NK-92 treated with Interleukin-12 subunit alpha and Interleukin-12 subunit beta, amount 100 ng/mL, for 24 hours (cell line): ENCODE results near the gene DPYD.

ENCODE experiments used
- DNase-seq: peaks from one replicate; lab custom pipeline; 2025; lab: John Stamatoyannopoulos, UW

Gene DPYD

GRCh38 chr1:97685360-97685759 is 235.5 kb downstream of the DPYD start:
- DNase-seq: no peak

- no peak for DNase-seq
Observed at GRCh38 chr1:97680894-97681293, 239.9 kb downstream of the DPYD start.

- DNase-seq: no peak
Observed at GRCh38 chr1:97680470-97680869, 240.4 kb downstream of the DPYD start.

GRCh38 chr1:97677702-97678101 is 243.1 kb downstream of the DPYD start:
- DNase-seq: no peak

GRCh38 chr1:97674517-97674916 is 246.3 kb downstream of the DPYD start:
- DNase-seq: no peak

- no peak for DNase-seq
Observed at GRCh38 chr1:97668945-97669344, 251.9 kb downstream of the DPYD start.

GRCh38 chr1:97660431-97661105 is 260.3 kb downstream of the DPYD start:
- no peak for DNase-seq

GRCh38 chr1:97654876-97655585 is 265.8 kb downstream of the DPYD start:
- DNase-seq: no peak

- DNase-seq: no peak
Observed at GRCh38 chr1:97651250-97651649, 269.6 kb downstream of the DPYD start.

- DNase-seq: no peak
Observed at GRCh38 chr1:97649591-97649990, 271.2 kb downstream of the DPYD start.

- no peak for DNase-seq
Observed at GRCh38 chr1:97647776-97648175, 273.1 kb downstream of the DPYD start.

GRCh38 chr1:97646071-97646470 is 274.8 kb downstream of the DPYD start:
- no peak for DNase-seq

- no peak for DNase-seq
Observed at GRCh38 chr1:97640677-97641076, 280.2 kb downstream of the DPYD start.

- DNase-seq: no peak
Observed at GRCh38 chr1:97636941-97637340, 283.9 kb downstream of the DPYD start.

GRCh38 chr1:97634758-97635157 is 286.1 kb downstream of the DPYD start:
- DNase-seq: no peak

- no peak for DNase-seq
Observed at GRCh38 chr1:97632776-97633175, 288.1 kb downstream of the DPYD start.

- no peak for DNase-seq
Observed at GRCh38 chr1:97632075-97632474, 288.8 kb downstream of the DPYD start.

GRCh38 chr1:97630948-97631347 is 289.9 kb downstream of the DPYD start:
- DNase-seq: no peak

- no peak for DNase-seq
Observed at GRCh38 chr1:97630281-97630680, 290.6 kb downstream of the DPYD start.

GRCh38 chr1:97623220-97623619 is 297.6 kb downstream of the DPYD start:
- DNase-seq: no peak

- DNase-seq: no peak
Observed at GRCh38 chr1:97621955-97622354, 298.9 kb downstream of the DPYD start.

GRCh38 chr1:97619706-97620105 is 301.1 kb downstream of the DPYD start:
- no peak for DNase-seq

GRCh38 chr1:97610748-97611147 is 310.1 kb downstream of the DPYD start:
- DNase-seq: no peak

- no peak for DNase-seq
Observed at GRCh38 chr1:97610102-97610501, 310.7 kb downstream of the DPYD start.
